H1 (cell line): ENCODE results near the gene HDAC9. TPM values are rescaled to one million over a fixed set of nuclear protein-coding genes. Genes with fewer than 3 reads are reported as not detected.

Experiments used
- BACH1 ChIP-seq: IDR thresholded peaks from 2 replicates; pipeline ENCODE4 v1.6.1; 2012; ENCODE audit warnings: low read length, improper control_type of control experiment
- BCL11A ChIP-seq, 2 experiments: IDR thresholded peaks; one replicate each; pipeline ENCODE4 v1.6.1; 2011; ENCODE audit warnings: low read depth in 2 of 2, low read length in 2 of 2, mild to moderate bottlenecking in 2 of 2
- BRCA1 ChIP-seq: IDR thresholded peaks from 2 replicates; pipeline ENCODE4 v1.6.1; 2012; ENCODE audit warnings: low read depth, low read length, improper control_type of control experiment
- CBX5 ChIP-seq: fragments of 300-800, 300-1000 bp; sonication (generic); IDR thresholded peaks from 2 replicates; pipeline ENCODE4 v1.7.1; 2016; ENCODE audit warnings: antibody characterized with exemption, low read length, low read depth
- CEBPB ChIP-seq: IDR thresholded peaks from 2 replicates; pipeline ENCODE4 v1.6.1; 2012; ENCODE audit warnings: low read depth, low read length
- CHD2 ChIP-seq: IDR thresholded peaks from 2 replicates; pipeline ENCODE4 v1.6.1; 2012; ENCODE audit warnings: low read length, improper control_type of control experiment
- CREB1 ChIP-seq: IDR thresholded peaks from 2 replicates; pipeline ENCODE4 v1.6.1; 2012; ENCODE audit warnings: inconsistent platforms
- POU5F1 ChIP-seq: IDR thresholded peaks from 2 replicates; pipeline ENCODE4 v1.6.1; 2011; ENCODE audit warnings: low read depth, mild to moderate bottlenecking, low read length, moderate library complexity
- RBBP5 ChIP-seq: IDR thresholded peaks from 2 replicates; pipeline ENCODE4 v1.7.1; 2012; ENCODE audit warnings: low read depth, mild to moderate bottlenecking, inconsistent platforms, low read length, moderate library complexity, borderline replicate concordance
- RNF2 ChIP-seq: fragments of 200-900, 300-1000 bp; sonication (generic); IDR thresholded peaks from 2 replicates; pipeline ENCODE4 v1.7.1; 2016; ENCODE audit warnings: borderline replicate concordance, low read depth, mild to moderate bottlenecking, antibody characterized with exemption, low read length; ENCODE audit not compliant: poor library complexity, severe bottlenecking; ENCODE audit errors: missing control alignments
- SP4 ChIP-seq: IDR thresholded peaks from 2 replicates; pipeline ENCODE4 v1.6.1; 2012; ENCODE audit warnings: low read length, inconsistent platforms
- SRF ChIP-seq: IDR thresholded peaks from 2 replicates; pipeline ENCODE4 v1.6.1; 2011; ENCODE audit warnings: mild to moderate bottlenecking, low read depth, low read length, moderate library complexity
- TBP ChIP-seq: IDR thresholded peaks from 2 replicates; pipeline ENCODE4 v1.6.1; 2011; ENCODE audit warnings: low read depth, low read length, improper control_type of control experiment
- polyA plus RNA-seq, 7 experiments: library from polyadenylated mRNA; depleted of rRNA in 3 of 7; stranded (reverse) in 5 of 7; unstranded in 2 of 7; fragments of >200 nt in 5 of 7; fragments of 200-250 nt in 2 of 7; gene quantifications; 1 replicate in 5 of 7; 2 replicates in 1 of 7; 4 replicates in 1 of 7; pipeline versions ENCODE4 v1.2.1 to v1.2.3, GENCODE V29; 2011 to 2013; ENCODE audit warnings: missing spikeins in 2 of 7, mixed read lengths in 2 of 7
- total RNA-seq: library from RNA; stranded (reverse); fragmentation: NEBNext Ultra II Directional; extraction: Animal tissue kit (Norgen Biotek cat#: 25700); gene quantifications from 2 replicates; pipeline ENCODE4 v1.2.1, GENCODE V29; 2021
- TF ChIP-seq, protein P1 (sequence below): fragments of 300-600 bp; sonication (generic); IDR thresholded peaks from 2 replicates; pipeline ENCODE4 v1.7.1; 2012; ENCODE audit warnings: low read length, moderate library complexity, mild to moderate bottlenecking, inconsistent platforms; ENCODE audit not compliant: insufficient replicate concordance

Gene HDAC9
- total and polyA plus RNA-seq, 2 of the 8 experiments (the other 6 are each of a cell fraction or from before 2014, with no cell fraction given): 9.5 to 13.1 TPM

DNA sequence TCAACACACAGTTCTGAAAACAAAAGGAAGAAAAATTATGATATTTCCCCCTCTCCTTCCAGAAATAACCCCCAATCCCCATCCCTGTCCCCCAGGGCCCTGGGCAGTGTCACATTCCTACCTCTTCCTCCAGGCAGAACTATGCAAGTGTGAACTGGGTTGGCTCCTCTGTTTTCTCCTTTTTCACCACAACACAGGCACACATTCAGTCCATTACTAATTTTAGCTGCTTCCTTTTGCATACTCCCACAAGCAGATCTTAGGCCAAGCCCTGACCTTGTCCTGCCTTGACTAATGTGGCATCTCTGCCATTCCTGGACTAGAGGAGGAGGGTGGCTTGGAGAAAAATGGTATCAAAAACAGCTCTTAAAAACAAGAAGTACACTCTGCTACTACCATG, 208.1 kb downstream of the HDAC9 start (continued):
- TF ChIP-seq, protein P1, sequence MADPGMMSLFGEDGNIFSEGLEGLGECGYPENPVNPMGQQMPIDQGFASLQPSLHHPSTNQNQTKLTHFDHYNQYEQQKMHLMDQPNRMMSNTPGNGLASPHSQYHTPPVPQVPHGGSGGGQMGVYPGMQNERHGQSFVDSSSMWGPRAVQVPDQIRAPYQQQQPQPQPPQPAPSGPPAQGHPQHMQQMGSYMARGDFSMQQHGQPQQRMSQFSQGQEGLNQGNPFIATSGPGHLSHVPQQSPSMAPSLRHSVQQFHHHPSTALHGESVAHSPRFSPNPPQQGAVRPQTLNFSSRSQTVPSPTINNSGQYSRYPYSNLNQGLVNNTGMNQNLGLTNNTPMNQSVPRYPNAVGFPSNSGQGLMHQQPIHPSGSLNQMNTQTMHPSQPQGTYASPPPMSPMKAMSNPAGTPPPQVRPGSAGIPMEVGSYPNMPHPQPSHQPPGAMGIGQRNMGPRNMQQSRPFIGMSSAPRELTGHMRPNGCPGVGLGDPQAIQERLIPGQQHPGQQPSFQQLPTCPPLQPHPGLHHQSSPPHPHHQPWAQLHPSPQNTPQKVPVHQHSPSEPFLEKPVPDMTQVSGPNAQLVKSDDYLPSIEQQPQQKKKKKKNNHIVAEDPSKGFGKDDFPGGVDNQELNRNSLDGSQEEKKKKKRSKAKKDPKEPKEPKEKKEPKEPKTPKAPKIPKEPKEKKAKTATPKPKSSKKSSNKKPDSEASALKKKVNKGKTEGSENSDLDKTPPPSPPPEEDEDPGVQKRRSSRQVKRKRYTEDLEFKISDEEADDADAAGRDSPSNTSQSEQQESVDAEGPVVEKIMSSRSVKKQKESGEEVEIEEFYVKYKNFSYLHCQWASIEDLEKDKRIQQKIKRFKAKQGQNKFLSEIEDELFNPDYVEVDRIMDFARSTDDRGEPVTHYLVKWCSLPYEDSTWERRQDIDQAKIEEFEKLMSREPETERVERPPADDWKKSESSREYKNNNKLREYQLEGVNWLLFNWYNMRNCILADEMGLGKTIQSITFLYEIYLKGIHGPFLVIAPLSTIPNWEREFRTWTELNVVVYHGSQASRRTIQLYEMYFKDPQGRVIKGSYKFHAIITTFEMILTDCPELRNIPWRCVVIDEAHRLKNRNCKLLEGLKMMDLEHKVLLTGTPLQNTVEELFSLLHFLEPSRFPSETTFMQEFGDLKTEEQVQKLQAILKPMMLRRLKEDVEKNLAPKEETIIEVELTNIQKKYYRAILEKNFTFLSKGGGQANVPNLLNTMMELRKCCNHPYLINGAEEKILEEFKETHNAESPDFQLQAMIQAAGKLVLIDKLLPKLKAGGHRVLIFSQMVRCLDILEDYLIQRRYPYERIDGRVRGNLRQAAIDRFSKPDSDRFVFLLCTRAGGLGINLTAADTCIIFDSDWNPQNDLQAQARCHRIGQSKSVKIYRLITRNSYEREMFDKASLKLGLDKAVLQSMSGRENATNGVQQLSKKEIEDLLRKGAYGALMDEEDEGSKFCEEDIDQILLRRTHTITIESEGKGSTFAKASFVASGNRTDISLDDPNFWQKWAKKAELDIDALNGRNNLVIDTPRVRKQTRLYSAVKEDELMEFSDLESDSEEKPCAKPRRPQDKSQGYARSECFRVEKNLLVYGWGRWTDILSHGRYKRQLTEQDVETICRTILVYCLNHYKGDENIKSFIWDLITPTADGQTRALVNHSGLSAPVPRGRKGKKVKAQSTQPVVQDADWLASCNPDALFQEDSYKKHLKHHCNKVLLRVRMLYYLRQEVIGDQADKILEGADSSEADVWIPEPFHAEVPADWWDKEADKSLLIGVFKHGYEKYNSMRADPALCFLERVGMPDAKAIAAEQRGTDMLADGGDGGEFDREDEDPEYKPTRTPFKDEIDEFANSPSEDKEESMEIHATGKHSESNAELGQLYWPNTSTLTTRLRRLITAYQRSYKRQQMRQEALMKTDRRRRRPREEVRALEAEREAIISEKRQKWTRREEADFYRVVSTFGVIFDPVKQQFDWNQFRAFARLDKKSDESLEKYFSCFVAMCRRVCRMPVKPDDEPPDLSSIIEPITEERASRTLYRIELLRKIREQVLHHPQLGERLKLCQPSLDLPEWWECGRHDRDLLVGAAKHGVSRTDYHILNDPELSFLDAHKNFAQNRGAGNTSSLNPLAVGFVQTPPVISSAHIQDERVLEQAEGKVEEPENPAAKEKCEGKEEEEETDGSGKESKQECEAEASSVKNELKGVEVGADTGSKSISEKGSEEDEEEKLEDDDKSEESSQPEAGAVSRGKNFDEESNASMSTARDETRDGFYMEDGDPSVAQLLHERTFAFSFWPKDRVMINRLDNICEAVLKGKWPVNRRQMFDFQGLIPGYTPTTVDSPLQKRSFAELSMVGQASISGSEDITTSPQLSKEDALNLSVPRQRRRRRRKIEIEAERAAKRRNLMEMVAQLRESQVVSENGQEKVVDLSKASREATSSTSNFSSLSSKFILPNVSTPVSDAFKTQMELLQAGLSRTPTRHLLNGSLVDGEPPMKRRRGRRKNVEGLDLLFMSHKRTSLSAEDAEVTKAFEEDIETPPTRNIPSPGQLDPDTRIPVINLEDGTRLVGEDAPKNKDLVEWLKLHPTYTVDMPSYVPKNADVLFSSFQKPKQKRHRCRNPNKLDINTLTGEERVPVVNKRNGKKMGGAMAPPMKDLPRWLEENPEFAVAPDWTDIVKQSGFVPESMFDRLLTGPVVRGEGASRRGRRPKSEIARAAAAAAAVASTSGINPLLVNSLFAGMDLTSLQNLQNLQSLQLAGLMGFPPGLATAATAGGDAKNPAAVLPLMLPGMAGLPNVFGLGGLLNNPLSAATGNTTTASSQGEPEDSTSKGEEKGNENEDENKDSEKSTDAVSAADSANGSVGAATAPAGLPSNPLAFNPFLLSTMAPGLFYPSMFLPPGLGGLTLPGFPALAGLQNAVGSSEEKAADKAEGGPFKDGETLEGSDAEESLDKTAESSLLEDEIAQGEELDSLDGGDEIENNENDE: no peak
- TF ChIP-seq BACH1: no peak
- TF ChIP-seq CBX5: no peak
- TF ChIP-seq SP4: no peak
- no peak for TF ChIP-seq TBP
- no peak for TF ChIP-seq RNF2
- TF ChIP-seq BRCA1: no peak
- no peak for TF ChIP-seq SRF
- no peak for TF ChIP-seq CEBPB
- TF ChIP-seq POU5F1: no peak
- no peak for TF ChIP-seq BCL11A (IDR thresholded peaks at IDR 0.05; ENCODE audit: low read depth in 2 of 2, low read length in 2 of 2)
- no peak for TF ChIP-seq CREB1
- TF ChIP-seq RBBP5: no peak
- no peak for TF ChIP-seq CHD2
